GM21576 (cell line): ENCODE results near the gene VAV2.

Experiments used
- ATAC-seq: cut with Tn5 transposase; IDR thresholded peaks from one replicate; pipeline ENCODE4 v1.9.1; 2021; ENCODE audit warnings: mild to moderate bottlenecking, moderate library complexity; ENCODE audit not compliant: unreplicated experiment

The VAV2 gene

DNA sequence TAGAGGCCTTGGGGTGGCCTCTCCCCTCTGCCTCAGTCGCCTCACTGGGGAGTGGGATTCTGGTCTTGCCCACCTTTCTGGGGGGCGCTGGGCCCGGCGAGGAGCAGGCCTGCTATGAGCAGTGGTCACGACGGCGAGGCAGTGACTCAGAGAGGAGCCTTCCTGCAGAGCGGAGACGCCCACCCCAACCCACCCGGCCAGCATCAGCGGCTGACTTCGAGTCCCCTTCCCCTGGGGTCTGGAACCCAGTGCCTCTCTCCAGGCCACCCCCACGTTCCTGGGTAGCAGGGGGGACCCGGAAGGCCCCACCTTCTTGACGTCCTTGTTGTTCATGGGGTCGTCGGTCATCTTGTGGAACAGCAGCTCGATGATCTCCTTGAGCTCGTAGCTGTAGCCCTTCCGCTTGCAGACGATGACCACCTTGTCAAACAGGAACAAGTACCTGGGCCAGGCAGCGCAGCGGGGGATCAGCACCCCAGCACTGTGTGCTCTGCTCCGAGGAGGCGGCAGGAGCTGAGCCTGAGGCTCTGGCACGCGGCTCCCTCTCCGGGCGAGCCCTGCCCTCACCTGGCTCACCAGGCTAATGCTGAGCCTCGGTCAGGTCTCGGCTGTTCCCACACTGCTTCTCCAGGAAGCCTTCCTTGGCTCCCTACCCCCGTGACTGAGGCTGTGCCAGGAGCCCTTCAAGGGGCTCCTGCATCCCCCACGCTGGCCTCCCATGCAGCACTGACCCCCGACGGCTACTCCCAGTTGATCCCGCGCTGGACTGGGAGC, 203.9 kb downstream of the VAV2 start:
- no peak for ATAC-seq

DNA sequence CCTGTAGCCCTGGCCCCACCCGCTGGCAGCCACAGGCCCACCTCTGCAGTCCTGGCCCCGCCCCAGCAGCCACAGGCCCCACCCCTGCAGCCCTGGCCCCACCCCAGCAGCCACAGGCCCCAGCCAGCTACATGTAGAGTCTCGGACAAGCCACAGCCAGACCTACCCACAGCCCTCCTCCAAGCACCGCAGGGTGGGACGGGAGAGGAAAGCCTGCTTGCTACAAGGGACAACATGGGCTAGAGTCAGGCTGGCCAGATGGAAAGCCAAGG, 204.4 kb downstream of the VAV2 start:
- no peak for ATAC-seq

DNA sequence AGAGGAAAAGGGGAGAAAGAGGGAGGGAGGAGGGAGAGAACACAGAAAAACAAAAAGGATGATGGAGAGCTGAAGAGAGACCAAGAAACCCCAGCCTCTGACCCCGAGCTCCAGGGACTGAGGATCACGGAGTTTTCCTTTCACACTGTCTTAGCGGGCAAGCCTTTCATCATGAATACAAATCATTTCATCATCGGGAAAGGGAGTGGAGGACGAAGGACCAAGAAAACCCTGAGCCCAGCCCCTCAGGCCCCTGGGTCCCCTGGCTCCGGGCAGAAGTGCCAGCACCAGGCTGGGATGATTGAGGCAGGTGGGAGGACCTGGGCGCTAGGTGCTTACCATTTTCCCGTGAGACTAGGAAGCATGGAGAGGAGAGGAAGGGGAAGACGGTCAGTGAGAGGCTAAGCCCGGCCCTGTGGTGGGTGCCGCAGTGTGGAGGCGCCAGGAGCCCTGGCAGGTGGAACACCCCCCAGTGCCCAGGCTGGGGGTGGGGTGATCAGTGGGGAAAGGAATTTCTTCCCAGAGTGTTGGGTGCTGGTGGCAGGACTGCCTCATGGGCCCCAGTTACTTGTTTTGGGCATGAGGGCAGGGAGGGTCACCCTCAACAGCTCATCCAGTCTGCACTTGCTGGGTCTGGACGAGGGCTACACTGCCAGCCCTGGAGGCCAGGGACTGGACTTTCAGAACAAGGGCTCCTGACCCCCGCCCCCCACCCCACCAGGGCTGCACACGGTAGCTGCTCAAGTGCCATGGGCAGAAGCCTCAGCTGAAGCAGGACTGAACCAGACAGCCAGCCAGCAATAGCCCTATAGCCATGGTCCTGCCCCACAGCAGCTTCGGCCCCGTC, 205.0 kb downstream of the VAV2 start:
- ATAC-seq = no peak

GRCh38 chr9:133786371-133786753, 205.8 kb downstream of the VAV2 start:
- no peak for ATAC-seq

DNA sequence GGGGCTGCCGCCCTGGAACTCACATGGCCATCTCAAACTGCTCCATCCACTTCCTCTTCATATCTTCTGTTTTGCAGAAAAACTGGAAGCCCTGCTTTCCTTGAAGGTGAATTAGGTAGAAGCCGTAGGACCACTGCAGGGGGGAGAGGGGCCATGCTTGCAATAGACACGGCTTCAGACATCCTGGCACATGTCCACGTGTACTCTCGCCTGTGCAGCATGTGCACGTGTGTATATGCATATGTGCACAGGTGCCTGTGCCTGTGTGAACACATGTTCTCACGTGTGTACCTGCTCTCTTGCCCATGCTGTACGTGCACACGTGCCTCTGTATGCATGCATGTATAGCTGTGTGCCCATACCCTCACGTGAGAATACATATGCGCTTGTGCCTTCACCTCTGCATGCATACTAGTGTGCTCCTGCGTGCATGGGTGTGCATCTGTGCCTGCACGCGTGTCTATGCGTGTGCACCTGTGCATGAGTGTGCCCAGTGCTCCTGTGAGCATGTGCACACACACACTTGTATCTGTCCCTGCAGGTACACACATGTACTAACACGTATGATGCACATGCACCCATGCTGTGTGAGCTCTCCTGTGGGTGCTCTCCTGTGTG, 206.3 kb downstream of the VAV2 start:
- ATAC-seq = no peak

GRCh38 chr9:133784731-133785561, 207.2 kb downstream of the VAV2 start:
- ATAC-seq = no peak

- ATAC-seq = no peak
Measured at GRCh38 chr9:133783331-133783731, 208.8 kb downstream of the VAV2 start.

- ATAC-seq = no peak
Measured at GRCh38 chr9:133782157-133783130, 209.7 kb downstream of the VAV2 start.

- no peak for ATAC-seq
Measured at GRCh38 chr9:133781828-133782135, 210.3 kb downstream of the VAV2 start.

DNA sequence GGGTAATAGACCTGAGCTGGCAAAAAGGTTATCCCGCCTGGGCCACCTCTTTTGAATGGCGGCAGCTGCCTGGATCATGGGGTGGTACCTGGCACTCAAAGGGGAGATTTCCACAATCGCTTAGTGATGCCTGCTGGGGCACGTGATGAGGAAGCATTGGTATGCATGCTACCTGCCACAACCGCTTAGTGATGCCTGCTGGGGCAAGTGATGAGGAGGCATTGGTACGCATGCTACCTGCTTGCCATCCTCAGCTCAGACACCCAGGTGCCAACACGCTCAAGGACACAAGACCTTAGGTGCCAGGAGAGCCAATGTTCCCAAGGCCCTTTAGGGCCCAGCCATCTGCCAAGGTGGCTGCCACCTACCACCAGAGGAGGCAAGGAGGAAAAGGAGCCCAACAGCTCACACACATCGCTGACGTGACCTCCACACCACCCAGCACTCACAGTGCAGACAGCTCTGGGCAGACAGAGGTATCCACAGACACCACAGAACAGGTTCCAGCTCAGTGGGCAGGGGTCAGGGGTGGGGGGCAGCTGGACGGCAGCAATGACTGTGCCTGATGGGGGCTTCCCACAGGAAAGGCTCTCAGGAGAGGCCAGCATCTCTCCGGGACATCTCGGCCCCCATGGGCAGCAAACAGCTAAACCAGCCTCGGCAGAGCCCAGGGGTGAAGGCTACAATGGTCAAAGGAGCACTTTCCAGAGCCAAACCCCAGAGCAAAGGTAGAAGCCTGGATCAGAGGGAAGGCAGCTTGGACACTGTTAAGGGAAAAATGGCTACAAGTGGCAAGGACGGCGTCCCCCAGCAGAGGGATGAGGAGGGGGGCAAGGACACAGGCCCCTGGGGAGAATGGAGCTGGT, 210.9 kb downstream of the VAV2 start:
- no peak for ATAC-seq

GRCh38 chr9:133780404-133780945, 211.6 kb downstream of the VAV2 start:
- no peak for ATAC-seq

GRCh38 chr9:133779516-133780403, 212.4 kb downstream of the VAV2 start:
- no peak for ATAC-seq

DNA sequence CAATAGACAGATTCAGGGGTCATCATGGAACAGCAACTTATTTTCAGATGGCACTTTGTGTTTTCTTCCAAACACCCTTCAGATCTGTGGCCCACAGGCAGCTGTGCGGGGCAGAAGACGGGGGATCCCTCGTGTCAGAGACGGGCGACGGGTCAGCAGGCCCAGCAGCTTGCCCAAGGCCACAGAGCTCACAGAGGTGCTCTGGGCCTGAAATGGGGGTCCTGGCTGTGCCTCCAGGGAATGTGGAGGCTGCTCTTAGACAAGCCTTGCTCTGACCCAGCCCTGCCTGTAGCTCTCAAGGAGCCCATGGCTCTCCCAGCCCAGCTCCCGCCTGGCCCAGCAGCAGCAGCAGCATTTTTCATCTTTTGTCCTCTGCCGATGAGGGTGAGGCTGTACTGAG, 213.0 kb downstream of the VAV2 start:
- ATAC-seq = no peak

DNA sequence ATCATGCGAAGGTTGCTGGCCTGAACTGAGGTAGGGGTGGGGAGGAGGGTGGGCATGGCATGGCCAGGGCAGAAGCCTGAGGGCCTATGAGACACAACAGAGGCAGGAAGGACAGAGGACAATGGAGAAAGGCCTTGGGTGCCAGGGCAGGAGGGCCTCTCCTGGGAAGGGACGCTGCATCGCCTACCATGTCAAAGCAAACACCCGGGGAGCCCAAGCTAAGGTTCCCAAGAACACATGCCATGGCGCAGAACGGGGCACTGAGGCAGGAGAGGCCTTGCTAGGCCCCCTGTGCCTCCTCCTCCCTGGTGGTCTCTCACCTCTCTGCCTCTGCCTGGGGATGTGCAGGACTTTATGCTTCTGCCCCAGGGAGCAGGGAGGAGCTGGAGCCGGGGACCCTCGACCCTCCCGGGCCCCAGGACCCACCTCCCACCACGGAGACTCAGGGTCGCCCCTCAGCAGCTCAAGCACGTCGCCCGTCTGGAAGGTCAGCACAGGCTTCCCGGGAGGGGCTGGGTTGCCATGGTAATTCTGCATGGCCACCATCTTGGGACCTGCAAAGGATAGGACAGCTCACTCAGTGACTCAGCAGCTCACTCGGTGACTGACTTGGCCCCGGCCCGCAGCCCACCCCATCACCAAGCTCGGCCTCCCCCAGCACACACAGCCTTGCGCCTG, 213.6 kb downstream of the VAV2 start:
- no peak for ATAC-seq

GRCh38 chr9:133777871-133778270, 214.3 kb downstream of the VAV2 start:
- ATAC-seq = no peak

DNA sequence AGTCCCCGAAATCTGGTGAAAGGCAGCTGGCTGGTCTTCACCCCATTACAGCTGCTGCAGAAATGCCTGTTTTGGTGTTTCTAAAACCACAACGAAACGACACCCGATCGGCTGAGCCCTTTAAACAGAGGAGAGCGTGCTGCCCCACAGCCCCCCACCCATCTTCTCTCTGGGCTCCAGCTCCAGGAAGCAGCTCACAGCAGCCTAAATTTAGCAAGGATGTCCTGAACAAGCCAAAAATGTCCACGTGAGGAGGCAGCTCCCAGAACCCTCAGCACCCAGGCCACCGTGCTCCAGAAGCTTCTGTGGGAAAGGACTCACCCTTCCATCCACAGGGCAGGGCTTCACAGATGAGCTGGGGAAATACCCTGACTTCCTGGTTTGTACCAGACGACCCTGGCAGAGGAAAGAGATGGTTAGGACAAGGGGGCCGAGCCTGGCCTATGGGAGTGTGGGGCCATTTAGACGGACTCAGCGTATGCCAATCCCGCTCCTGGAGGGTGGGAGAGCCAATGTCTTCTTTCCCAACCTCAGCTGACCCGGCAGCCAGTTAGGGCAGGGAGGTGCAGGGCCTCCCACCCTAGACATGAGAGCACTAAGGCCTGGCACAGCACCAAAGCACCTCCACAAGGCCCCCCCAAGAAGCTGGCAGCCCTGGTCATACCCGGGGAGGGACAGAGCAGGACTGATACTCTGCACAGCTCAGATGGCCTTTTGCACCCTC, 214.9 kb downstream of the VAV2 start:
- no peak for ATAC-seq
